HG03097 (cell line): Measurements from ENCODE around the gene JARID2.

ENCODE experiments used
- ATAC-seq: cut with Tn5 transposase; IDR thresholded peaks from one replicate; pipeline ENCODE4 v1.9.1; 2021; ENCODE audit not compliant: unreplicated experiment, low FRiP score

Gene JARID2

DNA sequence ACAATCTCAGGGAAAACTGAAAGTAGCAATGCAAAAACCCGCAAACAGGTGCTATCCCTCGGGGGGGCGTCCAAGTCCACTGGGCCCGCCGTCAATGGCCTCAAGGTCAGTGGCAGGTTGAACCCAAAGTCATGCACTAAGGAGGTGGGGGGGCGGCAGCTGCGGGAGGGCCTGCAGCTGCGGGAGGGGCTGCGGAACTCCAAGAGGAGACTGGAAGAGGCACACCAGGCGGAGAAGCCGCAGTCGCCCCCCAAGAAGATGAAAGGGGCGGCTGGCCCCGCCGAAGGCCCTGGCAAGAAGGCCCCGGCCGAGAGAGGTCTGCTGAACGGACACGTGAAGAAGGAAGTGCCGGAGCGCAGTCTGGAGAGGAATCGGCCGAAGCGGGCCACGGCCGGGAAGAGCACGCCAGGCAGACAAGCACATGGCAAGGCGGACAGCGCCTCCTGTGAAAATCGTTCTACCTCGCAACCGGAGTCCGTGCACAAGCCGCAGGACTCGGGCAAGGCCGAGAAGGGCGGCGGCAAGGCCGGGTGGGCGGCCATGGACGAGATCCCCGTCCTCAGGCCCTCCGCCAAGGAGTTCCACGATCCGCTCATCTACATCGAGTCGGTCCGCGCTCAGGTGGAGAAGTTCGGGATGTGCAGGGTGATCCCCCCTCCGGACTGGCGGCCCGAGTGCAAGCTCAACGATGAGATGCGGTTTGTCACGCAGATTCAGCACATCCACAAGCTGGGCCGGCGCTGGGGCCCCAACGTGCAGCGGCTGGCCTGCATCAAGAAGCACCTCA, 250.7 kb downstream of the JARID2 start:
- no peak for ATAC-seq

DNA sequence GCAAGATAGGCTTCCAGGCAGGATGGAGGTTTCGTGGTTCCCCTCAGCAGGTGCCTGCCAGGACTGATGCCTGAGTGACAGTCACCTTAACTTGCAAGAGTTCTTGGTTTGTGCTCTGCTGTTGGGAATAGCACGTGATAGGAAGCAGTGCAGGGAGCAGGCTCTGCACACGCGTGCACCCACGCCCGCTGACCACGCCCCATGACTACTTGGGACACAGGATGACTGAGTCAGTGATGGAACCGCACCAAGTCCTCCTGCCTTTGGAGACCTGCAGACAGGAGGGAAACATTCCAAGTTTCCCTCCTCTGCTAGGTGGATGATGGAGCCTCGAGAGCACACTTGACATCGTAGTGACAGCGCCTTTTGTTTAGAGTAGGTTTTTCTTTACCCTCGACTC, 252.8 kb downstream of the JARID2 start:
- ATAC-seq, result no peak

DNA sequence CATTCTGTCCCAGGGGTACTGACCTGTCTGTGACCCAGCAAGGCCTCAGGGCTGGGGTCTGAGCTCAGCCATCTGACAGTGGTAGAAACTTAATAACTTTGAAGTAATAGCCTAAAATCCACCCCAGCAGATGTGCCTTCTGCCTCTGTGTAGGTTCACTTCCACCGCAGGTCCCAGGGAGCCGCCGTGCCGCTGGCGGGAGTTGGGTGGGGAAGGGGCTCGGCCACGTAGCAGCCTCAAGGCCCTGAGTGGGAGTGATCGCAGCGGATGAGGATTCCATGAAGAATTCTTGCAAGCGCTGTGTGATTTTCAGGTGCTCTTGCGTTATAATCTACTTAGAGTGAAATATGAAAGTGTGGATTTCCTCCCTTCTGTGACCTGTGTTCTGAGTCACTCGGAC, 253.3 kb downstream of the JARID2 start:
- ATAC-seq, result no peak

DNA sequence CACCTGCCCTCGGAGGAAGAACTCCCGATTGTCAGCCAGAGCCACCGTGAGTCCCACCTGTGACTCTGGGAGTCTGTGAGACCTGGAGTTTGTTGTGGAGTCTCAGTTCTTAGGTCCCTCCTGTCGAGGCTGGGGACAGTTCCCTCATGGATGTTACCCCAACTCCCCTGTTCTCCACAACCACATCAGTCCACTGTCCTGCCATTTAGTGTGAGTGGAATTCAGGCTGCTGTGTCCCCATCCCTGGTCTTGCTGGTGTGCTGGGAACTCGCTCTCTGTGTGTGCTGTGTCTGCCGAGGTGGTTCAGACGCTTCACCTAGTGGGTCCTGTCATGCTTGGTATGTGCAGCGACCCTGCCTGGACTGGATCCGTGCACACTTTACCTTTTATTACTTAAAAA, 253.7 kb downstream of the JARID2 start:
- ATAC-seq, result no peak

DNA sequence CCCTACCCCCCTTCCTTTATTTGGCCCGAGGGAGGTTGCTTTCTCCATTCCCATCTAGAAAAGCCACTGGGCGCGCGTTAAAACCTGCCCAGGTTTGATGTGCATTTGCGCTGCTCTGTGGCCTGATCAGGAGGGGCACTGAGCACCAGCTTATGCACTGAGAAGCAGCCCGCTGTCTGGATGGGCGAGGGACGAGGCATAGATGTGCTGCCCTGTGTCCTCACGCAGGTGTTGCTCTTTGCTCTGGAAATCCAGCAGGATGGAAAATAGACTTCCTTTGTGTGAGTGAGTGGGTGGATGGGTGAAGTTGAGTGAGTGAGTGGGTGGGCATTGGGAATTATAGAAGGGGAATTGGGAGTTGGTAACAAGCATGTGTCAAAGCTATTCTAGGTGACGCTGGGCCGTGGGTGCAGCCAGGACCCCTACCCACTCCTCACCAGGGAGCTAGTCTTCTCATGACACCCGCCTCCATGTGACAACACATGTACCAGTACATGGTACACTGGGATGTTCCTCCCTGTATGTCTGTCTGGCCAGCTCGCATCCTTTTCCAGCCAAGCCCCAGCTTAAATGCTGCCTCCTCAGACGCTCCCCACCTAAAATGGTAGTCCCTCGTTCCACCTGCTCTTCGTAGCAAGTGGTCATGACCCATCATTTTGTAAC, 254.3 kb downstream of the JARID2 start:
- no peak for ATAC-seq

DNA sequence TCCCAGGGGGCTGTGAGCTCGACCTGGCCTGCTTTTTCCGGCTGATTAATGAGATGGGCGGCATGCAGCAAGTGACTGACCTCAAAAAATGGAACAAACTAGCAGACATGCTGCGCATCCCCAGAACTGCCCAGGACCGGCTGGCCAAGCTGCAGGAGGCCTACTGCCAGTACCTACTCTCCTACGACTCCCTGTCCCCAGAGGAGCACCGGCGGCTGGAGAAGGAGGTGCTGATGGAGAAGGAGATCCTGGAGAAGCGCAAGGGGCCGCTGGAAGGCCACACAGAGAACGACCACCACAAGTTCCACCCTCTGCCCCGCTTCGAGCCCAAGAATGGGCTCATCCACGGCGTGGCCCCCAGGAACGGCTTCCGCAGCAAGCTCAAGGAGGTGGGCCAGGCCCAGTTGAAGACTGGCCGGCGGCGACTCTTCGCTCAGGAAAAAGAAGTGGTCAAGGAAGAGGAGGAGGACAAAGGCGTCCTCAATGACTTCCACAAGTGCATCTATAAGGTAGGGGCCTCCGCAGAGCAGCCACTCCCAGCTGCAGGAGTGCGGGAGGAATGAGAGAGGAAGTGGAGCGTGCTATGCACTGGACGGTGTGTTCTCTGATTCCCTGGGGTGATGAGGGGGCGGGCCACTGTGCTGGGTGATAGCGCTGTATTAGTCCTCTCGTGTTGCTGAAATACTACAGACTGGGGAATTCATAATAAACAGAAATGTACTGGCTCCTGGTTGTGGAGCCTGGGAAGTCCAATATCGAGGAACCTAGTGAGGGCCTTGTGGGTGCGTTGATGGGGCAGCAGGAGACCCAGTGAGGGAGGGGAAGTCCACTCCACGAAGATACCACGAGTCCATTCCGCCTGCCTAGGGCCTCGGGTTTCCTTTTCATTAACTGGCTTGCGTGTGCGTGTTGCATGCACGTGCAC, 255.3 kb downstream of the JARID2 start:
- ATAC-seq, result no peak

DNA sequence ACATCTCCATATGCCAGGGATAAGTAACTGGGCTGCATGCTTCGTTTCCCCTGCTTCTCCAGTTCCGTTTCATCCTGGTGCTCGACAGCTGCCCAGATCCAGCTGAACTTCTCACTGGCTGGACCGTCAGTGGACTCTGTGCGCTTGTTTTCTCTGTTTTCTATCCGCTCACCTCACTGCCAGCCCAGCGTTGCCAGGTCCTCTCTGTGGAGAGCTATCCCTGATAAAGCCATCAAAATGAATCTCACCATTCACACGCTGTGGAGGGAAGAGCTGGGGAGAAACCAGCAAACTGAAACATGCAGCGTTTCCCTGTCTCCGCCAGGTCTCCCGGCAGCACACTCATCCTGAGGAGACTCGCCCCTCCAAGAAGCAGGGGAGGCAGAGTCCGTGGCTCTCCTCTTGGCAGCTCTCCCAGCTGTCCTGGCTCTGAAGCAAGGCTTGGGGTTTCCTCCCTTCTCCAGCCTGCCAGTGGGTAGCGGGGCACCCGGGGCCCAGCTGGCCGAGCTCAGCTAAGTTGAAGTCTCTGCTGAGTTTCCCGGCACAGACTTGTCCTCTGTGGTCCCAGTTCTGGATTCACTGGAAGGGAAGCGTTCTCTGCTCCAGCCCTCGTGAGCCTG, 256.1 kb downstream of the JARID2 start:
- ATAC-seq, result no peak

DNA sequence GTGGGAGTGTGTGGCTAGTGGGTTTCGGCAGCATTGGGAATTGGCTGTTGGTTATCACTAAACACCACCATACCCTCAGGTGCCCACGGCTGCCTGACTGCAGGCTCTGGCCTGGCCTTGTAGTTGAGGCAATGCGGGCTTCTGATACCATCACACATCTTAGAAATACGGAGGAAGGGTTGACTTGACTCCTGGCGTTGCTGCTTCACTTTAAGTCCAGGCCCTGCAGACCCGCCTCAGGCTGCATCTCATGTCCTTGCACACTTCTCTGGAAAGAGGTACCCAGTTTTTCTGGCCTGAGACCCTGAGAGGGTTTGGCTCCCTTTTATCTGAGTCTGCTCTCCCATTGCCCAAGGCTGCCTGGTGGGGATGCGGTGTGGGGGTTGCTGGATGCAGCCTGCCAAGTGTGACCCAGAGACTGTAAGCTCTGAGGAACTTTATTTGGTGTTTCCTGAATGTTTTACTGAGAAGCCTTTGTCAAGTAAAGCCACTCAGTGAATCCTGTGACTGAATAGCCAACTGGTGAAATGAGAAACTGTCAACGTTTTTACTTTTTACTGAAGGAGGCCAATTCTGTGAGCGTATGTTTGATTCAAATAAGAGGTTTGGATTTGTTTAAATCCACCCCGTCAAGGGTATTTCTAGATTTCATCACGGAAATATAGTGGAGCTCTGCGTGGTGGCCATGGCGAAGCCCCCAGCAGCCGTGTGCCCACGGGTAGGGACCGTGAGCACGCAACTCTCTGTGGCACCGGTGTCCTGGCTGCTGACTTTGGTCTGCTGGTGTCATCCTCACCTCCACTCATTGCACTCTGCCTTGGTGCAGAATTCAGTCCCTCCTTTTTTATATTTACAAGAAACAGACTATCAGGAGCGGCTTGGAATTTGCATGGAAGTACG, 256.8 kb downstream of the JARID2 start:
- no peak for ATAC-seq

DNA sequence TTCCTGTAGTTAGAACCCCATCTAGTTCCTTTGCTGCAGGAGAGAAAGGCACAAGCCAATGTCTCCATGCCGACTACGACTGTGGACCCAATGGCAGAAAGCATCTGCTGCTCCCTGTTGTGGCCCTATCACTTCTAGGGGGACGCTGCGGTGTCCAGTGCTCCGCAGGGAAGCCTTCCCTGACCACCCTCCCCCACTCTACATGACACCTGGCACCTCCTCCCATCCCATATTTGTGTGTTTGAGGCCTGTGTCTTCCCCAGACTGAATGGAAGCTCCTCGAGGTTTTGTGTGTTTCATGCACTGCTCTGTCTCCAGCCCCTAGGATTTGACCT, 257.4 kb downstream of the JARID2 start:
- no peak for ATAC-seq

DNA sequence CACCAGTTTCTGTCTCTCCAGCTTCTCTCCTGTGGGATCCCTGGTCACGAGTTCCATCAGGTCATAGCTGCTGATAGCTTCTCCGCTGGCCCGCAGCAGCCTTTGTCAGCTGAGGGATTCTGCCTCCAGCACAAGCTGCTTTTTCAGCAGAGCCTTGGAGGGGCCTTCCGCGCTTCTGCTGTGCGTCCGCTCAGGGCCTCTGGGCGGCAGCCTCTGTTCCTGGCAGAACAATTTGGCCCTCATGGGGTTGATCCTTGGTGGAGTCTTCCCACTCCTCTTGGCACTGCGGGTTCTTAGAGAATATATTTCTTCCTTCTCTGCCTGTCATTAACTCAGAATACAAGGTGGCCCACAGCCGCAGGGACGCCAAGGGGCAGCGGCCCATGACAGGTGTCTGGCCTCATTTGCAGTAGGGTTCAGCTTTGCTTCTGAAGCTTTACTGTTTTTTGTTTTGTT, 258.2 kb downstream of the JARID2 start:
- no peak for ATAC-seq

DNA sequence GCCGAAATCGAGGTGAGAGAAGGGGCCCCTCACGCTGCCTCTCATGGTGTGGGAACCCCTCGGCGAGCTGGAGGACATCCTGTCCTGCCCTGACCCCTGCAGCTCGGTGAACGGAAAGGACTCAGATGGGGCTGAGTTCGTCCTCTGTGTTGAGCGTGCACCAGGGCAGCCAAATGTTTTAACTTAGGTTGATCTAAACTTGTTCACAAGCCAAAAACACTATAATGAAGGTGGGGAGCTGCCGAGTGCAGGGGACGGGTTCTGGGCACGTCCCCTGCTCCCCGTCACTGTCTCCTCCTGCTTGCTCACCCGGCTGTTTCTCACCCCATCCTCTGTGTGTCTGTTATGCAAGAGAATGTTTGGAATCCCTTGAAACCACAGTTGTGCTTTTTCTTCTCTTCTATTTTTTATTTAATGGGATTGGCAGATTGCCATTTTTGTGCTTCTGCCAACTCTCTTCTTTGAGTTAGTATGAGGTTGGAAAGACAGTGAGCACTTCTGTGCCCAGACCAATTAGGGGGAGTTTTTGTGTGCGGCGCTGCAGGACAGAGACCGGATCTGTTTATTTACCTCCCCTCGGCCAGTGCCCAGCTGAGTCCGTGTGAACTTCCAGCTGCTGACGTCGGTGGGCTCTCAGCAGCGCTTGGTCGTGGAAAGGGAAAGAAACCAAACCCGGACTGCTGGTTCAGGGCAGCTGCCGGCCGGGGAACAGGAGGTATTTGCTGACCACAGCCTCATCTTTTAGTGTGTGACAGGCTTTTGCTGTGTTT, 258.9 kb downstream of the JARID2 start:
- no peak for ATAC-seq

DNA sequence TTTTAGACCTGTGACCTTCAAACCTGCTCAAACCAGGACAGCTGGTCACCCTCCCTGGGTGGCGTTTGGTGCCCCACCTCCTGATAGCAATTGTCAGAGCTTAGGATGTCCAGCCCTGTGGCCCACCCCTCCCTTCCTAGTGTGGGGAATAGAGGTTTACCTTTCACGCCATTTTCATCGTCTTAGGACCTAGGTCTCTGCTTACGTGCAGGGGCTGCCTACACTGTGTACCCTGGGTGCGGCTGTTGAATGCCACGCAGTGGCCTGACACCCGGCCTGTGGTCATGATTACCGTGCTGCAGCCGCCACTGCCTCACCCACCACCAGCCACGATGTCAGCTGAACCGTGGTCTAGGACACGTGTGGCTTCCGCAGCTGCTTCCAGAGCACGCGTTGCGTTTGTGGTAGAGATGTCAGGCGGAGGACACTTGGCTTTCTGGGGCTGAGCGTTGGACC, 259.6 kb downstream of the JARID2 start:
- ATAC-seq, result no peak

DNA sequence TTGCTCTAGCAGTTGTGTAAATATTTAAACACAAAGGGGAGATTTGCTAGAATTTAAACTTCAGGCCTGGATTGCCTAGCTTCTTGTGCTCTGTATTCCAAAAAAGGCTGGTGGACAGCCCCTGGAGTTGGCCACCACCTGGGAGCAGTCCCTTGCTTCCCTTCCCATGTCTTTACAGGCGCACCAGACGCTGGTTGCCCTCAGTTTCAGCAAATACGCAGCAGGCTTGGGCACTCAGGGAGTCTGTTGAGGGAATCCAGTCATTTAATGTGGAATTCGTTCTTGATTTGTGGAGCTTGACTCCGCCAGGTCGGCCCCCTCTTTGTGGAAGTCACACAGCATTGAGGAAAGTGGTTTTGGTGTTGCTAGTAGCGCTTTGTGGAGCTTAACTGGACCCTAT, 260.2 kb downstream of the JARID2 start:
- ATAC-seq, result no peak

DNA sequence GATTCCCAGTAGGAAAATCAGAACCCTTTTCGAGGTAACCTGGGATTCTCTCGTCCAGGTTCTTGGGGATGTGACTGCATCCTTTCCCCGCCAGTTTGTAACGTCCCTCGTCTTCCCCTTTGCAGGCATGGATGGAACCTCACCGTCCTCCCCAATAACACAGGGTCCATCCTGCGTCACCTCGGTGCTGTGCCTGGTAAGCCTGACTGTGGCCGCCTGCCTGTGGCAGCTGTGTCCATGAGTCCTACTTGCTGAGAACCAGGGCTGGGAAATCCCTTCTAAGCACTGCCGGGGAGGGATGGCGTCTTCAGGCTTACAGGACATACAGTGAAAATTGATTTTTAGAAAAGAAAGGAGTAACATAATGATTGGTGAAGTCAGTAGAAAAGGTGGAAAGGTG, 261.4 kb downstream of the JARID2 start:
- no peak for ATAC-seq

DNA sequence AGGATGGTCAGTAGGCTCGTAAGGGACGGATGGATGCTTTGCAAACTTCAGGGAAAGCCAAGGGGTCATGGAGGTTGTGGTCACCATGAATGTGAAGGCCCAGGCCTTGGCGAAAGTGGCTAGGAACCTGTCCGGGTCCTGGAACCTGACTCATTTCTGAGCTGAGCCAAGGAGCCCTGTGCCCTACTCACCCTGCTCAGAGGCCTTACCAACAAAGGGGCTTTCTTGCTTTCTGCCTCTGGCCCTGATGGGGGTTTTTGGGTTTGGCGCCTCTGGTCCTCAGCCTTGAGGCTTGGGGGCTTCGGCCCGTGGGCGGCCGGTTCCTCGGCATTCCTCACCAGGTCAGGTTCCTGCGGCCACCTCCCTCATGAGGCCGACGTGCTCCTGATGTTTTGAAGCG, 261.9 kb downstream of the JARID2 start:
- ATAC-seq, result no peak

DNA sequence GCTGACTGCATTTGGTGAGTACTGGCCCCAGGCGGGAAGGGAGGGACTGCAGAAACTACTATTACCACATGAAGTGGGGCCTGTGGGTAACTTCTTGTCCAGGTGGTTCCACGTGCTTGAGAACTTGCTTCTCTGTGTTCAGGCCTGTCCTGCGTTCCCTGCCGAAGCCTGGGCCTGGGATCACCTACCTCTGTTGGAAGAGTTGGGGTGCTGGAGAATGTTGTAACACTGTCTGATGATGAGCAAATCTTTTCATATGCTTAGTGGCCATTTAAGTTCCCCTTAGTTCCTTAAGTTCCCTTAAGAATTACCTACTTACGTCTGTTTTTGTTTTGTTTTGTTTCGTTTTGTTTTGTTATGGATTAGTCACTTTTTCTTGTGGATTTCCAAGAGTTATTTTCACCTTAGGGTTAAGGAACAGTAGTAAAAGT, 262.6 kb downstream of the JARID2 start:
- ATAC-seq, result no peak

DNA sequence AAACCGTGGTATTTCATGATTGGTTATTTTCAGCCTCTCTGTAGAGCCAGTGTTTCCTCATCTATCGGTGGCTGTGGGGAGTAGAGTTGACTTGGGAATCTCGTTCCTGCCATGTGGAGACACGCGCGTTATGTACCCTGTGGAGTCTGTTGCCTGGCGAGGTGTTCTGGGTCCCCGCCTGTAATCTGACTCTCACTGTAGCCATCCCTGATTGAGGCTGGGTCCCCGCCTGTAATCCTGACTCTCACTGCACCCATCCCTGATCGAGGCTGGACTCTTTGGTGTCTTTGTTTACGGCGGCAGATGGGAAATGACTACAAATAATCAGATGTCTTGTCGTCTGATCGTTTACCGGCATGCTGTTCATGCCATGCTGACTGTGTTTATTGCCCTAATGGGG, 263.1 kb downstream of the JARID2 start:
- no peak for ATAC-seq

DNA sequence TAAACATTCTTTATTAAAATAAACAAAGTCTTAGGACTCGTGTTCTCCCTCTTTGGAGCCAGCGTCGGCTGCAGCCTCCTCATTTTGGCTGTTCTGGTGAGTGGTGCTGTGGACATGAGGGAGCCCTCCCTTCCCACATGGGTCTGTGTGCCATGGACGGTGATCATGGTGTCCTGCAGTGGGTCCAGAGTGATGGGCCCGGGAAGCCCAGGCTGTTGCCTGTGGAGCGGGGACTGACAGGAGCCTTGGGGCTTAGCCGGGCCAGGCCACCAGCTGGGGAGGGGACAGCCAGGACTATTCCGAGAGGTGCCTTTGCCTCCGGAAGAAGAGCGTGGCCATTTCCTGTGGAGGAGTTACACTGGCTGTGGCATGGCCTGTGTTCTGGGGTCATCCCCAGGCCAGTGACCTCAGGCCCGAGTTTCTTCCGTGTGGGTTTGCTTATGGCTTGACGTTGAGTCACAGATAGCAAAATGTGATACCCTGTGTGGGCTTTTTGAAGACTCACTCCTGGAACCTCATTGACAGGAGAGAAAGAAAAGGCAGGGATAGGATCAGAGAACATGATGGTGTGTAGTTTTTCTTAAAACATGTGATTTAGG, 263.6 kb downstream of the JARID2 start:
- ATAC-seq, result no peak

DNA sequence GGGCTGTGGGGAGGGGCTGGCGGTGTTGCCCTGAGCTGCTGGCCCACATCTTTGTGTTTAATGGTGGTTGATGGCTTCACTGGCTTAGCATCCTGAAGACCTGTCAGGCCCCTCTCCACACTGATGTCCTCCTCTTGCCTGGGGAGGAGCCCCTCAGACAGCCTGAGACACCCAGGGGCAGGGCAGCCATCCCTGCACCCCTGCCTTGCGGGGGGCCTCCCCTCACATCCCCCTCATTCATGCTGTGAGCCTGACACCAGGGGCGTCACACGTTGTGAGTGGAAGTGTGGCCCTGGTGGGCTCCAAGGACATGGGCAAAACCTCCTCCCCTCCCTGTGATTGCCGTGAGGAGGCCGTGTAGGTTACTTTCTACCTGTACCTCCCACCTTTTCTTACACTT, 264.3 kb downstream of the JARID2 start:
- ATAC-seq, result no peak
